Activated CD4-positive, alpha-beta T cell treated with anti-CD3 and anti-CD28 coated beads for 48 hours (primary cell): ENCODE data around the gene CIB4.

Source experiments
- DNase-seq: peaks from one replicate; pipeline ENCODE4 v3.0.0-alpha.2; 2020

Gene CIB4

DNA sequence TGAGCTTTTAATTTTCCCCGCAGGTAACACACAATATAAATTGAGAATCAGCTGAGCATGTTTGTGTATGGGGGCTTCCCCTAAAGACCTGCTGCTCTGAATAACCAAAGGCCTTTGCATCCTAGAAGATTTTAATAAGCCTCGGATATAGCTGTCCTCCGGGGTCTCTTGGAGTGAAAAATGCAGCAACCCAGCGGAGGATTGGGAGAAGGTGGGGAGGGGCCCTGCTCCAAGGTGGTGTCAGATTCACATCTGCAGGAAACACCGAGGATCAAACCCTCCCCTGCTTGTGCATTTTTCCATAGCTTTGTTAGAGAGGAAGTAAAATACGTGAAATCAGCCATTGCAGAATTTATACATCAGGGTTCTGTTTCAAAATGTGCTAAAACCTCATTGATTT is 100.2 kb downstream of the CIB4 start:
- DNase-seq: no peak

DNA sequence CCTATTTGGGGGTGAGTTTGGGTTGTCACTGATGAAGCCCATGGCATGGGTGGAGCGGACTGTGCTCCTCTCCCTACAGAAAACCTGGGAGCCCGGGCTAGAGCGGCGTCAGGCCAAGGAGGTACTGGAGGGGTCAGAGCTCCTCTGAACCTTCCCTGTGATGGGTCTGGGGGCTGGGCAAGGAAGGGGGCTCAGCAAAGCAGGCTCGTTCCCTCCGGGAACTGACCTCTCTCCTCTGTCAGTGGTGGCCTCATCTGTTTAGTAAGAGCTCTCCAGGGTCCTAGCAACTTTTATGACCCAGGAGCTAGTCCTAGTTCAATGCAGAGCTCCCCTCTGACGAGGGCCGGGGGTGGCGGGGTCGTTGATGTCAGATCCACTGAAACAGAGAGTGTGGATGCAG is 100.9 kb downstream of the CIB4 start:
- no peak for DNase-seq

DNA sequence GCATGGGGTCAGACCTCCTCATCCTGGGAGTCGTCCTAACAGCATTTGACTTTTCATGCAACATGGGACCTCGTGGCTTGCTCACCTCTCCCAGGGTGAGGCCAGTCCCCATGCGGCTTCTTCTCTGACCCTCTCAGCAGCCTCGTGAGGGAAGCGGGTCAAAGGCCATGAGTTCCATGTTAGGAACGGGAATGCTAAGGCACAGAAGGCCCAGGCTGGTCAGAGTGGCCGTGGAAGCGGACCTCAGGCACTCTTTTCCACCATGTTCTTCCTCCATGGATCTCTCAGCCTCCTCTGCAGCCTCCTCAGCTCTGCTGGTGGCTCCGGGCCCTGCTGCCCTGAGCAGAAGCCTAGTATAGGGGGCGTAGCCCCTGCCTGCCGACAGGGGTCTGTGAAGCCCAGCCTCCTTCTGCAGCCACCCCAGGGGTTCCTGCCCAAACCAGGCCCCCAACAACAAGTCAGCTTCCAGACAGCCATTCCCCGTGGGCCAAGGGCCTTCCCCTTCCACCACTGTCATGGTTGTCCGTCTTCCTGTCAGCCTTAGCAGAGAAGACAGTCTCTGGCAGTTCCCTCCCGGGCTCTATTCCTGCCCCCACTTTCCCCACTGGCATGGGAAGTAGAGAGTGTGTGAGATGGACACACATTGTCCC is 103.2 kb downstream of the CIB4 start:
- DNase-seq: no peak

DNA sequence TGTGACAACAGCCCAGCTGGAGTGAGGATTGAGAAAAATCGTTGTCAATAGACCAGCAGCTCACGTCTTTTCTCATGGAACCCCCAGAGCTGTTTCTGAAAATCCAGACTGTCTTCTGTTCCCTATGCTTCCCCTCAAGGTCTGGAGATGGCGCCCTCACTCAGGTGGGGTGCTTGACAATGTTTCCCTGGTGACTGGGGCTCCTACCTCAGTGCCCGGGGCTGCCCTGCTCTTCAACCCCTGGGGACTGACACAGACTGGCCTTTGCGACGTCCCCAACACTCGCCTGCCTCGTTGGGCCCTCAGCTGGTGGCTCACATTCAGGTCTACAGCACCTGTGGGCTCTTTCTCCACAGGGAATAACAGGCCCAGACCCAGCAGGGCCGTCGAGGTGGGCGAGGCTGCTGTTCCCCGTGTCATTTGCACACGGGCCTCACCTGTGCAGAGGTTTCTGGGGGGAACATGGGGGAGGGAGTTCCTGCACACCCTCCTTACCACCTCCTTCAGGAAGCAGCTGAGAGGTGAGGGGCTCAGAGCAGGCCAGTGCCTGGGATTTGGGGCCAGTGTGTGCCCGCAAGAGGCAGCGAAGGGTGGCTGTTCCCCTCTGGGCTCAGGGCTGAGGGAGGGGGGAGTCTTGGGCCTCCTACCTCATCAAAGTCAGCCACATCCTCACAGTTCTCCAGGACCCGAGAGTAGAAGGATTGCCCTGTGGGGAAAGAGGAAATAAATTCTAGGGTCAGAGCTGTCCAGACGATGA is 103.9 kb downstream of the CIB4 start:
- DNase-seq: no peak

DNA sequence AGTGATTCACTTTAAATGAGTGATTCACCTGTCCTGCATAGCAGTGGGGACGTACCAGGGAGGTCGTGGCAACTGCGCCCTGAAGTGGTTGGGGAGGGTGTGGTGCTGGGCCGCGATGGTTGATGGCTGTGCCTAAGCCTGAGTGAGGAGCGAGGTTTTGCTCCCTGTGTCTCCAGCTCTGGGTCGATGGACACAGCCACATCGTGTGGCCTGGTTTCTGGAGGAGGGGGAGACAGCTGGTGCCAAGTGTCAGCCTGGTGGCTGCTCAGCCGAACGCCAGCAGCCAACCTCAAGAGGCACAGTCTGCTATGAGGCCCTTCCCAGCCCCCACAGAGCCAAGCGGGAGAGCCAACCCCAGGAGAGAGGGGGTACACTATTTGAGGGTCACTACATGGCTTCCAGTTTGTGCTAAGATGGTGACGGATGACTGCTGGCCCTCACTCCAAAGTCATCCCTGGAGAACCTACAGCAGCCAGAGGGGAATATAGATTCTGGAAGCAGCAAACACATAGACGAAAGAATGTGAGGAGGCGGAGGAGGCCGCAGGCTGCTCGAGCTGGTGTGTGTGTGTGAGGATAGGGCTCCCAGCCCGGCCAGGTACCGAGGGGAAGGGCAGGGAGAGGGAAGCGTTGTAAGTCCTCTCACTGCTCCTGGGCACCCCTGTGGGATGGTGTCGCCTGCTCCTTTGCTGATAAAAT is 104.6 kb downstream of the CIB4 start:
- DNase-seq: no peak

DNA sequence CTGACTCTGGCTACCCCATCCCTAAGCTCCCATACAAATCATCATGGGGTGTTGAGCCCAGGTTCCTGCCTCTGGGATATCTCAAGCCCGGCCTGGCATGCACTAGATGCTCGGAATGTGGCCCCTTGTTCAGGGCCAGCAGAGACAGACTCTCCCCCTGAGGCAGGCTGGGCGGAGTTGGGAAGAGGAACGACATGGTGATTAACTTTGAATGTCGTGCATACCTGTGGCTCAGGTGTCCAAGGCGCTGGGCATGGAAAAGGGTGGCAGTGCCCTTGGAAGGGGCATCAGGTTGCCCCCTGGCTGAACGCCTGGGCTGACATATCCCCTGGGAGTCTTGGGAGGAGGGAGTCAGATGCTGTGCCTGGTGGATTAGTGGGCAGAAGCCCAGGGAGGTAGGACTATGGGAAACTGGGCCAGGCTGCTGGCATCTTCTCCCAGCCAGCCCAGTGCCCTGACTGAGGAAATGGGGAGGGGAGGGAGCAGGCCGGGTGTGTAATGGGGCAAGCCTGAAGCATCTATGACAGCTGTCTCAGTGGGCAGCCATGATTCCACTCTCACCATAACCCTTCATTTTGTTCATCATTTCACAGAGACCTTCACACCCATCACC is 105.4 kb downstream of the CIB4 start:
- no peak for DNase-seq

DNA sequence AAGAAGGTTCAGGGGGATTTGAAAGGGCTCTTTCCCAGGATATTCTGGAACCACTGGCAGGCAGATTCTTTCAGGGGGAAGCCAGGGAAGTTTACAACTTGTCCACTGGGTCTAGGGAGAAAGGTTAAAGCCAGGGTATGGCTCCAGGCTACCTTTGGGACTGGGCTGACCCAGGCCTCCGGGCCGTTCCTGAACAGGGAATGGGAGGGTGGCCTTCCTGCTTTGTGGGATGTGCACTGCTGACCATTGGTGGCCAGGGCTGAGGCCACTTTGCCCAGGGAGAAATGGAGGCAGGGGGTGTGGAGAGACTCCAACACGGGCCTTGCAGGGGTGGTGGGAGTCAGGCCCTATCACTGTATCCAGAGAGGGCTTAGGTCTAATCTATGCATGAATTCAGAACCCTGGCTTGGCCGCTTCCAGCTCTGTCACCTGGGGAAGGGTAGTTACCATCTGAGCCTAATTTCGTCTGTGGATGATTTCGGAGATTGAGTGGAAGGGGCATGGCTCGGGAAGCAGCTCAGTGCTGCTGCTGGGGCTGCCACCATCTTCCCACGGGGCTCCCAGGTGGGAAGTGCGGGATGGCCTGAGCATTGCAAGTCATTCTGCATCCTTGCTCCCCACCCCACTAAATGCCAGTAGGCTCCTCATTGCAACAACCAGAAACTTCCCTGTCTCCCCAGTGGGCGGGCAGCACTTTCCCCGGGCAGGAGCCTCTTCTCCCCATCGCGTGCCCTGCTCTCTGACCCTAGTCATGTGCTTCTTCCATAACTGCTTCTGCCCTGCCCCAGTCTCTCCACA is 106.1 kb downstream of the CIB4 start:
- no peak for DNase-seq

DNA sequence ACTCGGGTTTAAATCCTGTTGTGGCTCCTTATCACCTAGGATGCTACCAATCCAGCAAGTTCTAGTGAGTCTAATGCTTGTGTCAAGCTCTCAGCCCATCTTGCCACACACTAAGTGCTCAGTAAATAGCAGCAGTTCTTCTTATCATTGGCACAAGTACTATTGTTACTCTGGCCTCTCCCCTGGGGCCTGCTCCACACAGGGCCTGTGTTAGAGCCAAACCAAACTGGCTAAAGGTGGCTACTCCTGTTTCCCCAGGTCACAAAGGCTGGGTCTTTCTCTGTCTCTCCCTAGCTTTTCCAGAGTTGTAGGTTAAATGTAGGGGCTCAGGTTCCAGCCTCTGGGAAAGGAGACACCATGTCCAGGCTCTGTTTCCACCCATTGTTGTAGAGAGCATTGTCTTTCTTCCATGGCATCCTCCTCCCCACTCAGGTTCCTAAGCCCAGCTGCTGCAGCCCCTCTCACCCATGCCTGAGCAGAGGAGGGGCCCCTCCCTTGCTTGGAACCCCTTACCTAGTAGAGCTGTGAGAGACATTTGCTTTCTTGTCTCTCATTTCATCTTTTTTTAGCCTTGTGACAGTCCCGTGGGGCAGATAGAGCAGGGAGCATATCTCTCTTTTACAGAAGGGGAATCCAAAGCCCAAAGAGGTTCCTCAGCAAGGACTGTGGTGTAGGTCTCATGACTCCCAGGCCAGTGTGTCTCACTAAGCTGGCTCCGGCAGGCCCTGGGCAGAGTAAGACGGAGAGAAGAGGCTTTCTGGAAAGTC is 106.9 kb downstream of the CIB4 start:
- no peak for DNase-seq

DNA sequence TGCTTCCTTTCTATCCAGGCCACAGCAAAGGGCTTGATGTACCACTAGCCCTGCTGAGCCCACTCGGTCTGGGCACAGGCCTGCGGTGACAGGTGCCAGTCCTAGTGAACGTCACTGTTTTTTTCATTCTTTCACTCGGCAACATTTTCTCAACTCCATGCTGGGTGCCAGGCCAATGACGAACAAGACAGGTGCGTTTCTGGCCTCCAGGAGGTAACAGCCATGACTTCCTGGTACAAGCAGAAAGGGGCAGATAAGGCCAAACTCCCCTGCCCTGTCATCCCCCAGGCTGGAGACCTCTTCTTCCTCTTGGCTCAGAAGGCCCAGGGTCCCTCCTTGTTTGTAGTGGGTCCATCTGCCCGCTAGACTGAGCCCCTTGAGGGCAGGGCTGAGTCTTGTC is 107.5 kb downstream of the CIB4 start:
- no peak for DNase-seq

DNA sequence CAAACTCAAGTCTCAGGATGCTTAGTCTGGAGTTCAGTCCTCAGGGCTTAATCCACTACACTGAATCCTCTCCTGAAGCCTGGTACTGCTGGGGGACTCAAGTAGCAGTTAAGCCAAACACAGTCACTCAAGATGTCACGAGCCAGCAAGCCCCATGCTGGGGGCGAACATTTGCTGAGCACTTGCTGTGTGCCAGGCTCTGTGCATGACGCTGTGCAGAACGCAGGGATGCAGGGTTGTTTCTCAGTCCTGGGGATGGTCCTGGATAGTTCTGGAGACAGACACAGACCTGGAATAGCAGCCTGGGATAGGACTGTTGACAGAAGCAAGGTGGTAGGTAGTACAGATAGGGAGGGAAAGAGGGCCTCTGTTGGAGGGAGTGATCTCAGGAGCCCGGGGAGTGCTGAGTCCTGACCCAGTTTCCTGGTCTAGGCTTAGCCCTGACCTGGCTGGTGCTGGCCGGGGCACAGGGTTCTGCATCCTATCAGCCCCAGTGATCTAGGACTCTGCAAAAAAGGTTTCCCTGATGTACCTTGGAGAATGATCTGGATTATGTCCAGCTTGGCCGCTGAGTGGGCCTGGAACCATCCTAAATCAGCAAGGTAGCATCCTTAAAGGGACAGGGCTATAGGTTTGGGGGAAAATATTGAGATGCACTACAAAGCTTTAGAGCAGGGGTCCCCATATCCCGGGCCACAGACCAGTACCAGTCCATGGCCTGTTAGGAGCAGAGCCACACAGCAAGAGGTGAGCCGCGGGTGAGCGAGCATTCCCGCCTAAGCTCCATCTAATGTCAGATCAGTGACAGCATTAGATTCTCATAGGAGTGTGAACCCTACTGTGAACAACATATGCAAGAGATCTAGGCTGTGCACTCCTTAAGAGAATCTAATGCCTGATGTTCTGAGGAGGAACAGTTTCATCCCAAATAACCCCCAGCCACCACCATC is 108.6 kb downstream of the CIB4 start:
- no peak for DNase-seq
